HepG2 (cell line): Measurements from ENCODE around the gene SLC4A11. TPM values are rescaled to one million over a fixed set of nuclear protein-coding genes. Genes with fewer than 3 reads are reported as not detected.

Experiments used
- MBD4 ChIP-seq: IDR thresholded peaks from 2 replicates; pipeline ENCODE4 v1.6.1; 2012; ENCODE audit warnings: low read length, inconsistent platforms, borderline replicate concordance
- NCOA2 ChIP-seq: sonication (generic); formaldehyde crosslinking; IDR thresholded peaks from 2 replicates; pipeline ENCODE4 v1.8.0; 2022; ENCODE audit warnings: inconsistent platforms
- SMAD1 ChIP-seq: sonication (generic); formaldehyde crosslinking; IDR thresholded peaks from 2 replicates; pipeline ENCODE4 v1.4.0; 2020; ENCODE audit warnings: missing genetic modification reagents, low read depth, mild to moderate bottlenecking, borderline replicate concordance
- SMAD3 ChIP-seq: sonication (generic); formaldehyde crosslinking; IDR thresholded peaks from 2 replicates; pipeline ENCODE4 v1.4.0; 2020; ENCODE audit warnings: missing genetic modification reagents
- SMARCE1 ChIP-seq: fragments of 450-650 bp; IDR thresholded peaks from 2 replicates; pipeline ENCODE4 v1.6.1; 2017; ENCODE audit warnings: borderline replicate concordance
- SOX13 ChIP-seq, 3 experiments: fragments of 450-650 bp in 1 of 3; sonication (generic) in 1 of 3; formaldehyde crosslinking in 1 of 3; IDR thresholded peaks in 2 of 3; conservative IDR thresholded peaks in 1 of 3; 2 replicates each; pipeline versions ENCODE4 v1.5.0 to v1.6.1; 2016 to 2020; ENCODE audit warnings: antibody characterized with exemption in 1 of 3, mild to moderate bottlenecking in 1 of 3, missing compliant biosample characterization in 1 of 3, missing genetic modification reagents in 1 of 3, moderate library complexity in 1 of 3
- SRF ChIP-seq: IDR thresholded peaks from 2 replicates; pipeline ENCODE4 v1.6.1; 2011; ENCODE audit warnings: mild to moderate bottlenecking, low read depth, low read length, moderate library complexity
- TBP ChIP-seq: sonication (generic); formaldehyde crosslinking; IDR thresholded peaks from 2 replicates; pipeline ENCODE4 v1.5.0; 2020; ENCODE audit warnings: missing genetic modification reagents
- ZBTB3 ChIP-seq: sonication (generic); formaldehyde crosslinking; IDR thresholded peaks from 2 replicates; pipeline ENCODE4 v1.4.0; 2020; ENCODE audit warnings: low read depth, mild to moderate bottlenecking, moderate library complexity, missing genetic modification reagents, borderline replicate concordance
- ZFP36 ChIP-seq: fragments of 150-350 bp; IDR thresholded peaks from 2 replicates; pipeline ENCODE4 v1.6.1; 2018; ENCODE audit warnings: borderline replicate concordance, low read length, low read depth; ENCODE audit not compliant: partially characterized antibody
- ZFP62 ChIP-seq: sonication (generic); formaldehyde crosslinking; IDR thresholded peaks from 2 replicates; pipeline ENCODE4 v1.4.0; 2020; ENCODE audit warnings: missing genetic modification reagents
- ZNF124 ChIP-seq: sonication (generic); formaldehyde crosslinking; IDR thresholded peaks from 2 replicates; pipeline ENCODE4 v1.4.0; 2020; ENCODE audit warnings: missing genetic modification reagents
- ZNF160 ChIP-seq: sonication (generic); formaldehyde crosslinking; IDR thresholded peaks from 2 replicates; pipeline ENCODE4 v1.8.0; 2022; ENCODE audit warnings: mild to moderate bottlenecking, inconsistent platforms, missing genetic modification reagents
- ZNF225 ChIP-seq: sonication (generic); formaldehyde crosslinking; IDR thresholded peaks from 2 replicates; pipeline ENCODE4 v1.4.0; 2020; ENCODE audit warnings: mild to moderate bottlenecking, missing genetic modification reagents
- ZNF44 ChIP-seq: sonication (generic); formaldehyde crosslinking; IDR thresholded peaks from 2 replicates; pipeline ENCODE4 v1.5.1; 2020; ENCODE audit warnings: mild to moderate bottlenecking, missing genetic modification reagents
- ZNF441 ChIP-seq: sonication (generic); formaldehyde crosslinking; IDR thresholded peaks from 2 replicates; pipeline ENCODE4 v1.7.0; 2021; ENCODE audit warnings: missing genetic modification reagents, borderline replicate concordance
- polyA plus RNA-seq, 8 experiments: library from polyadenylated mRNA; depleted of rRNA in 3 of 8; stranded (reverse) in 7 of 8; unstranded in 1 of 8; fragments of >200 nt; fragmentation: Illumina TruSeq in 4 of 8; extraction: Trizol in 4 of 8; gene quantifications; 2 replicates each; pipeline versions ENCODE4 v1.2.1 to v1.2.3, GENCODE V29; 2011 to 2016; ENCODE audit warnings: low read depth in 4 of 8, missing spikeins in 1 of 8, mixed read lengths in 1 of 8; ENCODE audit not compliant: insufficient read depth in 1 of 8
- total RNA-seq, 5 experiments: library from RNA; depleted of rRNA; stranded (reverse); fragments of >200 nt; fragmentation: Illumina TruSeq; extraction: Trizol; gene quantifications; 2 replicates each; pipeline ENCODE4 v1.2.3, GENCODE V29; 2016; ENCODE audit warnings: low read depth in 1 of 5
- TF ChIP-seq, protein P1 (sequence below): sonication (generic); formaldehyde crosslinking; IDR thresholded peaks from 2 replicates; pipeline ENCODE4 v1.4.0; 2020; ENCODE audit warnings: missing genetic modification reagents
- TF ChIP-seq, protein P2 (sequence below): sonication (generic); formaldehyde crosslinking; IDR thresholded peaks from 2 replicates; pipeline ENCODE4 v1.8.0; 2022; ENCODE audit warnings: missing genetic modification reagents, mild to moderate bottlenecking, moderate library complexity, borderline replicate concordance
- TF ChIP-seq, protein P3 (sequence below): sonication (generic); formaldehyde crosslinking; IDR thresholded peaks from 2 replicates; pipeline ENCODE4 v1.4.0; 2020; ENCODE audit warnings: missing genetic modification reagents
- TF ChIP-seq, protein P4 (sequence below): IDR thresholded peaks from 2 replicates; pipeline ENCODE4 v1.6.1; 2018; ENCODE audit warnings: missing genetic modification reagents

Gene SLC4A11
- total and polyA plus RNA-seq, 2 of the 13 experiments (the other 11 are each of a cell fraction or from before 2014, with no cell fraction given), result 3.9 to 27.0 TPM

GRCh38 chr20:3222635-3223600, 16.1 kb downstream of the SLC4A11 start (continued):
- TF ChIP-seq, protein P1, sequence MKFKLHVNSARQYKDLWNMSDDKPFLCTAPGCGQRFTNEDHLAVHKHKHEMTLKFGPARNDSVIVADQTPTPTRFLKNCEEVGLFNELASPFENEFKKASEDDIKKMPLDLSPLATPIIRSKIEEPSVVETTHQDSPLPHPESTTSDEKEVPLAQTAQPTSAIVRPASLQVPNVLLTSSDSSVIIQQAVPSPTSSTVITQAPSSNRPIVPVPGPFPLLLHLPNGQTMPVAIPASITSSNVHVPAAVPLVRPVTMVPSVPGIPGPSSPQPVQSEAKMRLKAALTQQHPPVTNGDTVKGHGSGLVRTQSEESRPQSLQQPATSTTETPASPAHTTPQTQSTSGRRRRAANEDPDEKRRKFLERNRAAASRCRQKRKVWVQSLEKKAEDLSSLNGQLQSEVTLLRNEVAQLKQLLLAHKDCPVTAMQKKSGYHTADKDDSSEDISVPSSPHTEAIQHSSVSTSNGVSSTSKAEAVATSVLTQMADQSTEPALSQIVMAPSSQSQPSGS (CRISPR knock-in tag), result peak; percentile 98
- no peak for TF ChIP-seq MBD4
- TF ChIP-seq ZBTB3 (CRISPR knock-in tag), result peak; percentile 98
- TF ChIP-seq ZNF441 (CRISPR knock-in tag), result peak; percentile 72
- no peak for TF ChIP-seq SMARCE1
- TF ChIP-seq ZNF124, result peak; percentile 85
- TF ChIP-seq, protein P2, sequence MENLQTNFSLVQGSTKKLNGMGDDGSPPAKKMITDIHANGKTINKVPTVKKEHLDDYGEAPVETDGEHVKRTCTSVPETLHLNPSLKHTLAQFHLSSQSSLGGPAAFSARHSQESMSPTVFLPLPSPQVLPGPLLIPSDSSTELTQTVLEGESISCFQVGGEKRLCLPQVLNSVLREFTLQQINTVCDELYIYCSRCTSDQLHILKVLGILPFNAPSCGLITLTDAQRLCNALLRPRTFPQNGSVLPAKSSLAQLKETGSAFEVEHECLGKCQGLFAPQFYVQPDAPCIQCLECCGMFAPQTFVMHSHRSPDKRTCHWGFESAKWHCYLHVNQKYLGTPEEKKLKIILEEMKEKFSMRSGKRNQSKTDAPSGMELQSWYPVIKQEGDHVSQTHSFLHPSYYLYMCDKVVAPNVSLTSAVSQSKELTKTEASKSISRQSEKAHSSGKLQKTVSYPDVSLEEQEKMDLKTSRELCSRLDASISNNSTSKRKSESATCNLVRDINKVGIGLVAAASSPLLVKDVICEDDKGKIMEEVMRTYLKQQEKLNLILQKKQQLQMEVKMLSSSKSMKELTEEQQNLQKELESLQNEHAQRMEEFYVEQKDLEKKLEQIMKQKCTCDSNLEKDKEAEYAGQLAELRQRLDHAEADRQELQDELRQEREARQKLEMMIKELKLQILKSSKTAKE (CRISPR knock-in tag), result peak; percentile 97
- peak; percentile 92 for TF ChIP-seq ZNF44 (CRISPR knock-in tag)
- TF ChIP-seq, protein P3, sequence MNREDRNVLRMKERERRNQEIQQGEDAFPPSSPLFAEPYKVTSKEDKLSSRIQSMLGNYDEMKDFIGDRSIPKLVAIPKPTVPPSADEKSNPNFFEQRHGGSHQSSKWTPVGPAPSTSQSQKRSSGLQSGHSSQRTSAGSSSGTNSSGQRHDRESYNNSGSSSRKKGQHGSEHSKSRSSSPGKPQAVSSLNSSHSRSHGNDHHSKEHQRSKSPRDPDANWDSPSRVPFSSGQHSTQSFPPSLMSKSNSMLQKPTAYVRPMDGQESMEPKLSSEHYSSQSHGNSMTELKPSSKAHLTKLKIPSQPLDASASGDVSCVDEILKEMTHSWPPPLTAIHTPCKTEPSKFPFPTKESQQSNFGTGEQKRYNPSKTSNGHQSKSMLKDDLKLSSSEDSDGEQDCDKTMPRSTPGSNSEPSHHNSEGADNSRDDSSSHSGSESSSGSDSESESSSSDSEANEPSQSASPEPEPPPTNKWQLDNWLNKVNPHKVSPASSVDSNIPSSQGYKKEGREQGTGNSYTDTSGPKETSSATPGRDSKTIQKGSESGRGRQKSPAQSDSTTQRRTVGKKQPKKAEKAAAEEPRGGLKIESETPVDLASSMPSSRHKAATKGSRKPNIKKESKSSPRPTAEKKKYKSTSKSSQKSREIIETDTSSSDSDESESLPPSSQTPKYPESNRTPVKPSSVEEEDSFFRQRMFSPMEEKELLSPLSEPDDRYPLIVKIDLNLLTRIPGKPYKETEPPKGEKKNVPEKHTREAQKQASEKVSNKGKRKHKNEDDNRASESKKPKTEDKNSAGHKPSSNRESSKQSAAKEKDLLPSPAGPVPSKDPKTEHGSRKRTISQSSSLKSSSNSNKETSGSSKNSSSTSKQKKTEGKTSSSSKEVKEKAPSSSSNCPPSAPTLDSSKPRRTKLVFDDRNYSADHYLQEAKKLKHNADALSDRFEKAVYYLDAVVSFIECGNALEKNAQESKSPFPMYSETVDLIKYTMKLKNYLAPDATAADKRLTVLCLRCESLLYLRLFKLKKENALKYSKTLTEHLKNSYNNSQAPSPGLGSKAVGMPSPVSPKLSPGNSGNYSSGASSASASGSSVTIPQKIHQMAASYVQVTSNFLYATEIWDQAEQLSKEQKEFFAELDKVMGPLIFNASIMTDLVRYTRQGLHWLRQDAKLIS (CRISPR knock-in tag), result 0 out of 2 replicates have a peak, but pooled peaks have one; percentile 50
- no peak for TF ChIP-seq SRF
- TF ChIP-seq TBP (CRISPR knock-in tag), result no peak
- peak; percentile 90 for TF ChIP-seq SMAD3 (CRISPR knock-in tag)
- TF ChIP-seq SMAD1, result peak; percentile 80; the same call in 1 of the 2 replicates
- peak; percentile 94 for TF ChIP-seq NCOA2 (CRISPR knock-in tag)
- TF ChIP-seq SOX13 (IDR thresholded peaks at IDR 0.05), result peak; percentile 81
- peak in 1 of 2 experiments; percentile 94; a peak in 2 of 4 replicates for TF ChIP-seq SOX13 (CRISPR knock-in tag; conservative IDR thresholded peaks at IDR 0.05 in 1 of 2, IDR thresholded peaks at IDR 0.05 in 1 of 2)
- no peak for TF ChIP-seq ZFP36
- TF ChIP-seq, protein P4, sequence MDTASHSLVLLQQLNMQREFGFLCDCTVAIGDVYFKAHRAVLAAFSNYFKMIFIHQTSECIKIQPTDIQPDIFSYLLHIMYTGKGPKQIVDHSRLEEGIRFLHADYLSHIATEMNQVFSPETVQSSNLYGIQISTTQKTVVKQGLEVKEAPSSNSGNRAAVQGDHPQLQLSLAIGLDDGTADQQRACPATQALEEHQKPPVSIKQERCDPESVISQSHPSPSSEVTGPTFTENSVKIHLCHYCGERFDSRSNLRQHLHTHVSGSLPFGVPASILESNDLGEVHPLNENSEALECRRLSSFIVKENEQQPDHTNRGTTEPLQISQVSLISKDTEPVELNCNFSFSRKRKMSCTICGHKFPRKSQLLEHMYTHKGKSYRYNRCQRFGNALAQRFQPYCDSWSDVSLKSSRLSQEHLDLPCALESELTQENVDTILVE (CRISPR knock-in tag), result peak; percentile 90
- no peak; the same call in 1 of the 2 replicates for TF ChIP-seq ZNF225 (CRISPR knock-in tag)
- TF ChIP-seq ZNF160, result peak; percentile 84
- no peak for TF ChIP-seq ZFP62 (CRISPR knock-in tag)
